Hepatocyte (in vitro differentiated cells): ENCODE results near the gene ARFIP1. TPM values are rescaled to one million over a fixed set of nuclear protein-coding genes. Genes with fewer than 3 reads are reported as not detected.
"Not testable (repeated sequence)": the region's sequence is repeated elsewhere in the genome, so short reads cannot be mapped to it uniquely, and the experiment has no call there.

Experiments used
- DNase-seq: peaks from one replicate; pipeline ENCODE4 v3.0.0-alpha.2; 2016; ENCODE audit warnings: low spot score
- H2AFZ ChIP-seq: fragments of 200-600 bp; sonication (generic); 2 replicates; pipeline ENCODE4 v1.6.0; 2016; ENCODE audit warnings: antibody characterized with exemption, mild to moderate bottlenecking
- H3K27ac ChIP-seq: fragments of 200-600 bp; sonication (generic); 2 replicates; pipeline ENCODE4 v1.5.1; 2016; ENCODE audit warnings: mild to moderate bottlenecking
- H3K27me3 ChIP-seq: fragments of 200-600 bp; sonication (generic); 2 replicates; pipeline ENCODE4 v1.6.1; 2016
- H3K36me3 ChIP-seq: fragments of 200-600 bp; sonication (generic); replicated peaks from 2 replicates; pipeline ENCODE4 v1.5.1; 2016; ENCODE audit warnings: low read depth; ENCODE audit not compliant: insufficient read depth
- H3K4me1 ChIP-seq: fragments of 200-600 bp; sonication (generic); 2 replicates; pipeline ENCODE4 v1.5.1; 2016; ENCODE audit warnings: mild to moderate bottlenecking, moderate library complexity; ENCODE audit not compliant: insufficient read depth
- H3K4me2 ChIP-seq: fragments of 200-600 bp; sonication (generic); 2 replicates; pipeline ENCODE4 v1.6.0; 2016
- H3K4me3 ChIP-seq: fragments of 200-600 bp; sonication (generic); 2 replicates; pipeline ENCODE4 v1.5.1; 2016; ENCODE audit warnings: mild to moderate bottlenecking
- H3K79me2 ChIP-seq: fragments of 200-600 bp; sonication (generic); 2 replicates; pipeline ENCODE4 v1.6.0; 2017; ENCODE audit warnings: mild to moderate bottlenecking
- H3K9me2 ChIP-seq: fragments of 200-600 bp; sonication (generic); replicated peaks from 2 replicates; pipeline ENCODE4 v1.6.0; 2017; ENCODE audit warnings: mild to moderate bottlenecking; ENCODE audit not compliant: insufficient read depth
- H3K9me3 ChIP-seq: fragments of 200-600 bp; sonication (generic); 2 replicates; pipeline ENCODE4 v1.5.1; 2016; ENCODE audit warnings: low read depth, mild to moderate bottlenecking
- H4K20me1 ChIP-seq: fragments of 200-600 bp; sonication (generic); 2 replicates; pipeline ENCODE4 v1.6.0; 2016; ENCODE audit warnings: mild to moderate bottlenecking; ENCODE audit not compliant: insufficient read depth, poor library complexity, severe bottlenecking
- EZH2 ChIP-seq: fragments of 200-600 bp; sonication (generic); IDR thresholded peaks from 2 replicates; pipeline ENCODE4 v1.6.1; 2016; ENCODE audit warnings: antibody characterized with exemption, mild to moderate bottlenecking, borderline replicate concordance
- EZH2phosphoT487 ChIP-seq: fragments of 200-600 bp; sonication (generic); IDR thresholded peaks from one replicate; pipeline ENCODE4 v1.6.1; 2018; ENCODE audit warnings: antibody characterized with exemption, mild to moderate bottlenecking, low read depth, moderate library complexity; ENCODE audit not compliant: unreplicated experiment, severe bottlenecking
- WGBS: methylation state at CpG from one replicate; pipeline ENCODE4 v1.1.6; 2016; ENCODE audit warnings: low lambda C conversion rate; ENCODE audit errors: missing lambda C conversion rate; 5-methylcytosine and 5-hydroxymethylcytosine counted together
- polyA plus RNA-seq: library from polyadenylated mRNA; unstranded; fragments of >200 nt; fragmentation: Nextera tagmentation; extraction: Ambion mirVana; gene quantifications from 2 replicates; pipeline ENCODE4 v1.2.1, GENCODE V29; 2016
- total RNA-seq: library from RNA; depleted of rRNA; stranded (reverse); fragments of >200 nt; gene quantifications from 2 replicates; pipeline ENCODE4 v1.2.3, GENCODE V29; 2014
- TF ChIP-seq, protein P1 (sequence below): fragments of 200-600 bp; sonication (generic); IDR thresholded peaks from 2 replicates; pipeline ENCODE4 v1.5.1; 2016; ENCODE audit warnings: antibody characterized with exemption, mild to moderate bottlenecking; ENCODE audit not compliant: poor library complexity

ARFIP1 gene
- total and polyA plus RNA-seq, 2 experiments from 2014 or later: 21.7 to 39.1 TPM

DNA sequence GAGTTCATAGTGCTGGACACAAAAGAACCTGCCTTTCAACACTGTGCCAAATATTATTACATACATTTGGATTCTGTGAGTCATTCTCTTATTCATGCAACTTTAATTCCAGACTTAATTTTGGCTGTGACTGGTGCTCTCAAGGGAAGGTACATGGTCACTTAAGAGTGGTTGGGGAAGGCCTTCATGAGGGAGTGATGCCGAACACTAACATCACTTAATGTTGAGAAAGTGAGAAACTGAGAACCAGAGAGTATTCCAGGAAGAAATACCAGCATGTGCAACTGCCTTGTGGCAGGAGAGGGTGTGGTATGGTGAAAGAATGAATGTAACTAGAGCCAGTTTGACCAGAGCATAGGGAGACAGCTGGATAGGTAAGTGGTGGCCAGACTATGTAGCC is 114.9 kb downstream of the ARFIP1 start:
- TF ChIP-seq EZH2: no peak
- no peak for TF ChIP-seq EZH2phosphoT487
- TF ChIP-seq, protein P1, sequence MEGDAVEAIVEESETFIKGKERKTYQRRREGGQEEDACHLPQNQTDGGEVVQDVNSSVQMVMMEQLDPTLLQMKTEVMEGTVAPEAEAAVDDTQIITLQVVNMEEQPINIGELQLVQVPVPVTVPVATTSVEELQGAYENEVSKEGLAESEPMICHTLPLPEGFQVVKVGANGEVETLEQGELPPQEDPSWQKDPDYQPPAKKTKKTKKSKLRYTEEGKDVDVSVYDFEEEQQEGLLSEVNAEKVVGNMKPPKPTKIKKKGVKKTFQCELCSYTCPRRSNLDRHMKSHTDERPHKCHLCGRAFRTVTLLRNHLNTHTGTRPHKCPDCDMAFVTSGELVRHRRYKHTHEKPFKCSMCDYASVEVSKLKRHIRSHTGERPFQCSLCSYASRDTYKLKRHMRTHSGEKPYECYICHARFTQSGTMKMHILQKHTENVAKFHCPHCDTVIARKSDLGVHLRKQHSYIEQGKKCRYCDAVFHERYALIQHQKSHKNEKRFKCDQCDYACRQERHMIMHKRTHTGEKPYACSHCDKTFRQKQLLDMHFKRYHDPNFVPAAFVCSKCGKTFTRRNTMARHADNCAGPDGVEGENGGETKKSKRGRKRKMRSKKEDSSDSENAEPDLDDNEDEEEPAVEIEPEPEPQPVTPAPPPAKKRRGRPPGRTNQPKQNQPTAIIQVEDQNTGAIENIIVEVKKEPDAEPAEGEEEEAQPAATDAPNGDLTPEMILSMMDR: no peak
- Histone ChIP-seq H3K9me2 (no peaks in the 10 kb centered on the region), H3K79me2 (no peaks in the 10 kb centered on the region), H3K36me3 (no peaks in the 10 kb centered on the region), H4K20me1 (no peaks in the 10 kb centered on the region), H3K27ac (no peak overlapping the region), H3K4me1 (peaks cover 8% of the 10 kb centered on the region), H3K4me2 (no peak overlapping the region), H3K4me3 (no peak overlapping the region), H3K9me3 (no peaks in the 10 kb centered on the region), H3K27me3 (no peaks in the 10 kb centered on the region), H2AFZ (no peak overlapping the region)
- 100% methylated on average over 1 of the region's 1 CpG for WGBS
- no peak for DNase-seq

DNA sequence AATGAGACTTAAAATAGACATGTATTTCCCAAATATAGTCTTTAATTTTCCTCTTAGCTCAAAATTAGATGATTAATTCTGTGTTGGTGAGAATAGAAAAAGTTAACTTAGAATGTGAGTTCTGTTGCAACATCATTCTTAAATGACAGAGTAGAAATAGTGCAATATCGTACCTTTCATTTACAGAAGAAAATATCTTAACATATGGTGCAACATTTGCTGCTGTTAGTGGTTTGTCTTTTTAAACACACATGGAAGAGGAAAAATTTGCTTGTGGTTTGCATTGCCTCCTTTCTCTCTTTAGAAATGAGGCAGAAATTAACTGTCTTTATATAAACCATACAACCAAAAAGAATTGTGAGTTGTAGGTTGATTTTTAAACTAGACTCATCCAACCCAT is 117.1 kb downstream of the ARFIP1 start:
- no peak overlapping the region for H3K4me2 ChIP-seq
- no peaks in the 10 kb centered on the region for H4K20me1 ChIP-seq
- H3K4me3 ChIP-seq: no peak overlapping the region
- H3K27ac ChIP-seq: no peak overlapping the region
- DNase-seq: no peak
- no peak overlapping the region for H2AFZ ChIP-seq
- H3K27me3 ChIP-seq: no peaks in the 10 kb centered on the region
- TF ChIP-seq EZH2 (no peak), EZH2phosphoT487 (no peak)
- TF ChIP-seq, protein P1: no peak
- no peaks in the 10 kb centered on the region for H3K79me2 ChIP-seq
- H3K36me3 ChIP-seq: no peaks in the 10 kb centered on the region
- peaks cover 8% of the 10 kb centered on the region for H3K4me1 ChIP-seq
- 92% methylated on average over 1 of the region's 1 CpG for WGBS
- no peaks in the 10 kb centered on the region for H3K9me3 ChIP-seq
- H3K9me2 ChIP-seq: no peaks in the 10 kb centered on the region

DNA sequence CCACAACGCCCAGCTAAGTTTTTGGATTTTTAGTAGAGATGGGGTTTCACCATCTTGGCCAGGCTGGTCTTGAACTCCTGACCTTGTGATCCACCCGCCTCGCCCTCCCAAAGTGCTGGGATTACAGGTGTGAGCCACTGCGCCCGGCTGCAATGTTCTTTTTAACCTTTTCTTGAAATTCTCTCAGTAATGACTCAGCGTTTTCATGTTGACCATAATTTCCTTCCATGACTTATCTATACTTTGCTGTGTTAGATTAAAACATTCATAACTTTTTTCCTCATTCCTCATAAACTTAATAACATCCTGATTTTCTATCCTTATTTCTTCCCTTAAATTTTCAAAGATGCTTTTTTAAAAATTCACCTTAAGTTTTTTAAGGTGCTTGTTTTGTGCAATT is 118.4 kb downstream of the ARFIP1 start:
- H3K27ac ChIP-seq: not testable (repeated sequence)

DNA sequence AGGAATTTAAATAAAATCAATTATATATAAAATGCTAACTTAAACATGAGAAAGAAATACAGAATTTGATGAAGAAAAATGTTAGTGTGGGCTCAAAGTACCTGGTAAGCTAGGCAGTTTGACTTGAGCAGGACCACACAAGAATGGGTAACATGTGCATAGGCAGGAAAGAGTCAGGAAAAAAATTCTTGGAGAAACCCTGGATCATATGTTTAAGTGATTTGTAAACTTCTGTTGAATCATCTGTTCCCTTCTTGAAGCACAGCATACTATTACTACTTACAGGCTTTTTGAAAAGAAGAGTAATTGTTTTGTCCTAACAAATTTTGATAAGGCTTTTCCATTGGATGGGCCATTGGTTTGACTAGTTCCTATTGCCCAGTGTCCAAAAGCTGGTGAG is 118.9 kb downstream of the ARFIP1 start:
- Histone ChIP-seq H3K4me2 (no peak overlapping the region), H3K27me3 (no peaks in the 10 kb centered on the region), H3K4me3 (no peak overlapping the region), H3K27ac (no peak overlapping the region), H3K79me2 (no peaks in the 10 kb centered on the region), H3K36me3 (no peaks in the 10 kb centered on the region), H2AFZ (no peak overlapping the region), H3K4me1 (no peaks in the 10 kb centered on the region), H3K9me3 (no peaks in the 10 kb centered on the region), H3K9me2 (no peaks in the 10 kb centered on the region), H4K20me1 (no peaks in the 10 kb centered on the region)
- TF ChIP-seq EZH2phosphoT487 (no peak), EZH2 (no peak)
- TF ChIP-seq, protein P1: no peak
- no peak for DNase-seq

More for the DNA sequence above, 118.4 kb downstream of the ARFIP1 start:
- H3K27me3 ChIP-seq, H4K20me1 ChIP-seq, H3K4me3 ChIP-seq, H3K36me3 ChIP-seq, H3K4me2 ChIP-seq, H3K79me2 ChIP-seq, H3K4me1 ChIP-seq, DNase-seq, H3K9me3 ChIP-seq, H3K9me2 ChIP-seq, H2AFZ ChIP-seq: not testable (repeated sequence)
- 92% methylated on average over 6 of the region's 6 CpGs for WGBS
